ENCODE results near the gene ITM2A. TPM values are rescaled to one million over a fixed set of nuclear protein-coding genes. Genes with fewer than 3 reads are reported as not detected.

ITM2A gene
- total RNA-seq, 1 donor from 2014 or later = 25.4 TPM

Other genes with a start within 250 kb of the ITM2A start
- not detected in 2 replicates for gene GPR174, start 222.6 kb downstream of the ITM2A start, total RNA-seq

All from lung microvascular endothelial cell (primary cell).